ENCODE data around the gene LMAN1L. TPM values are rescaled to one million over a fixed set of nuclear protein-coding genes. Genes with fewer than 3 reads are reported as not detected.
"Not testable (repeated sequence)": the region's sequence is repeated elsewhere in the genome, so short reads cannot be mapped to it uniquely, and the experiment has no call there.

The LMAN1L gene
- total RNA-seq, 1 donor, result not detected

- TF ChIP-seq CTCF (IDR thresholded peaks at IDR 0.05; ENCODE audit: insufficient read depth, low read depth, low read length), result no peak
- H3K4me3 ChIP-seq (ENCODE audit: low read depth, low read length), result peak overlapping the region; percentile 63
- DNase-seq (ENCODE audit: low read depth), result no peak
Observed at GRCh38 chr15:74782259-74783071, 30.2 kb upstream of the LMAN1L start.

- H3K4me3 ChIP-seq (ENCODE audit: low read depth, low read length), result peak overlapping the region; percentile 63
- DNase-seq (ENCODE audit: low read depth), result peak; percentile 40
Observed at GRCh38 chr15:74783072-74783807, 29.4 kb upstream of the LMAN1L start.

GRCh38 chr15:74783808-74784175, 28.8 kb upstream of the LMAN1L start:
- no peak for DNase-seq (ENCODE audit: low read depth)
- H3K4me3 ChIP-seq (ENCODE audit: low read depth, low read length), result peak overlapping the region; percentile 63
- TF ChIP-seq CTCF (IDR thresholded peaks at IDR 0.05; ENCODE audit: insufficient read depth, low read depth, low read length), result no peak

More at GRCh38 chr15:74783072-74783807, 29.4 kb upstream of the LMAN1L start:
- no peak for TF ChIP-seq CTCF (IDR thresholded peaks at IDR 0.05; ENCODE audit: insufficient read depth, low read depth, low read length)

- no peak overlapping the region for H3K4me3 ChIP-seq (ENCODE audit: low read depth, low read length)
- DNase-seq (ENCODE audit: low read depth), result no peak
- no peak for TF ChIP-seq CTCF (IDR thresholded peaks at IDR 0.05; ENCODE audit: insufficient read depth, low read depth, low read length)
Observed at GRCh38 chr15:74784426-74785193, 28.0 kb upstream of the LMAN1L start.

GRCh38 chr15:74785194-74786032, 27.2 kb upstream of the LMAN1L start:
- TF ChIP-seq CTCF (IDR thresholded peaks at IDR 0.05; ENCODE audit: insufficient read depth, low read depth, low read length), result no peak
- no peak overlapping the region for H3K4me3 ChIP-seq (ENCODE audit: low read depth, low read length)
- DNase-seq (ENCODE audit: low read depth), result no peak

- H3K4me3 ChIP-seq (ENCODE audit: low read depth, low read length); DNase-seq (ENCODE audit: low read depth): not testable (repeated sequence)
Observed at GRCh38 chr15:74786081-74786480, 26.6 kb upstream of the LMAN1L start.
